ENCODE measurements around the gene NFIA.

The NFIA gene

GRCh38 chr1:61187352-61188086, 105.2 kb downstream of the NFIA start:
- no peak for DNase-seq

DNA sequence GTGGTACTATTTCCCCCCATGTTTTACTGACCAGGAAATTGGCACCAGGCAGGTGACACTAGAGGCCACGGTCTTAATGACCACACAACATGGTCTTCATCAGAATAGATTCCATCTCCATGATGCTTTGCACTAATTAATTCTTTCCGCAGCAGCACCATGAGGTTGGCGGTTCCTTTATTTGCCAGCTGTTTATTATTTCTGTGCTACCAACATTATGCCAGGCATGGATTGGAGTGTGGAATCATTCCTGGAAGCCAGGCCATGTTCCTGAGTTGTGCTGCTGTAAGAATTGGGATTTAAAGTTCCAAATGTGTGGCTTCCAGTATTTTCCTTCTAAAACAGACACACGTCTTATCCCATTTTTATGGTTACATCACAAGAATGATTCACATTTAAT, 107.8 kb downstream of the NFIA start:
- no peak for DNase-seq

GRCh38 chr1:61190618-61191432, 108.5 kb downstream of the NFIA start:
- no peak for DNase-seq

DNA sequence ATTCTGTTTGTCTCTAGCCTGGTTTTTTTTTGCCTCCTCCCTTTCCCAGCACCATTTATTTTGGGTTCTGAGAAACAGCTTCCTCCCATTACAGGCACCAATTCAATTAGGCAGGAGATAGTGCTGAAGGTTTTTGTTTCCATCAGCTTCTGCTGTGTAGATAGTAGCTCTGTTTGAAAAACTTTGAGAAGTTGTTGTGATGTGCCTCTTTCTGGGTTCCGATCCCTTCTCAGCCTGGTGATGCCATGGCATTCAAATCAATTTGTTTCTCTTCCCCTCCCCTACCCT, 109.0 kb downstream of the NFIA start:
- no peak for DNase-seq

- peak; percentile 84 for DNase-seq
Measured at GRCh38 chr1:61192663-61193330, 110.4 kb downstream of the NFIA start.

DNA sequence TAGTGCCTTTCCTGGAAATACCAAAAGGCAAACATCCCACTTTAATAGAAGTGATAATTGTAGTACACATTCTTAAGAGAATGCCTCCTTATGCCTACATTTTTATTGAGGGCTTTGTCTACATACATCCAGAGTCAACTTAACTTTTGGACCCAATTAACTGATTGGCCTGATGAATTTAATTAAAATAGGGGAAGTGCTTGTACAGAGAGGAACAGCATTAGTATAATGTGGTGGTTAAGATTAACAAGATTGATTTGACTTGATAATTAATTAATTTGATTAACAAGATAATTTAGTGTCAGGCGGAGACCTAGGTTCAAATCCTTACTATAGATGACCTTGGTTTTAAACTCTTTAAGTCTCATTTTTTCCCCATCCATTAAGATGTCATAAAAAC, 111.4 kb downstream of the NFIA start:
- DNase-seq: no peak

- no peak for DNase-seq
Measured at GRCh38 chr1:61198554-61198953, 116.2 kb downstream of the NFIA start.

DNA sequence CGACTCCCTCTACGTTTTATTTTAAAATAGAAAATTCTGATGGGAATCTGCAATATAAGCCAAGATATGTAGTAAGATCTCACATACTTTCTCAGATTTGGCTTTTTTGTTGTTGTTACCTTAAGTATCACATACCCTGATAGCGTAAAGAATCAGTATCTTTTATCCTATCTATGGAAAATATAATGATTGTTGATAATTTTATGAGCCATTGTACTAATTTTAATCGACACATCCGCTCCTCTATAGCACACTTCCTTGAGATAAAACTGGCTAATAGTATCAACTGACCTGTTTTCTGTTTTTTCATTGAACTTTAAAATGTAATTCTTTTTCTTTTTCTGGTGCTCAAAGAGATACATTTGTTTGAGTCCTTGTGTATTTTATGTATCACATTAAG, 118.7 kb downstream of the NFIA start:
- no peak for DNase-seq

- DNase-seq: no peak
Measured at GRCh38 chr1:61202854-61203598, 120.7 kb downstream of the NFIA start.

DNA sequence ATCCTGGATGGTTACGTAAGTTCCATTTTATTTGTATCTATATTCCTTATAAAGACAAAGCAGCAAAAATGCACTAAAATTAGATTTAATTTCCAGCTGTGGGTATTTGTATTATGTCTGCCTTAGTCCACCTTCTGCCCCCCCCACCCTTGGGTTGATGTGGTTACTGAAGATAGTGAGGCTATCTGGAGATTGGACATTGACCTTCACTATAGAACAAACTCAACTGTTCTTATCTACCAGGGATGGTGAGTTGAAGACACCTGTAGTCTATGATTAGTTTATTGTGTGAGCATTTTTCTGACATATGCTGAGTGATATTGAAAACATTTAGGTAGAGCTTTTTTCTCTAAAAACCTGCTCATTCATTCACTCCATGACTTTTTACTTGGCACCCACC, 122.2 kb downstream of the NFIA start:
- peak; percentile 60 for DNase-seq

- DNase-seq: no peak
Measured at GRCh38 chr1:61207416-61207815, 125.1 kb downstream of the NFIA start.

- DNase-seq: no peak
Measured at GRCh38 chr1:61208172-61208571, 125.8 kb downstream of the NFIA start.

DNA sequence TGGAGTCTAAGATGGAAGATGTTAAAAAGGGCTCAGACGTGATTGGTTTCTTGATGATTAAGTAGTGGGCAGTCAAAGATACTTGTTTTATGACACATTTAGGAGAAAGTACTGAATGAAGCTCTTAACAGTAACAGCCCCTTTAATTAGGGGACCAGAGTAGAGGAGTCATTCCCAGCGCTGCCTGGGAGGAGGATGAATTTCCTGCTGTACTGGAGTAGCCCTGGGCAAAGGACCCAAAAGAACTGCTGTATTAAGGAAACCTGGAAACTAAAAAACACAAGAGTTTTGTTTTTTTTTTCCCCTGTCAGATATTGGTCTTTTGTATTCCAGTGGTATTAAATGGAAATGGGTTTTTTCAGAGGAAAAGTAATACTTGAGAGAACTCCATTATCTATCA, 126.5 kb downstream of the NFIA start:
- no peak for DNase-seq

- no peak for DNase-seq
Measured at GRCh38 chr1:61210435-61211154, 128.2 kb downstream of the NFIA start.

GRCh38 chr1:61213245-61214011, 131.1 kb downstream of the NFIA start:
- peak; percentile 62 for DNase-seq

- no peak for DNase-seq
Measured at GRCh38 chr1:61215119-61215518, 132.8 kb downstream of the NFIA start.

- DNase-seq: no peak
Measured at GRCh38 chr1:61215676-61216289, 133.4 kb downstream of the NFIA start.

DNA sequence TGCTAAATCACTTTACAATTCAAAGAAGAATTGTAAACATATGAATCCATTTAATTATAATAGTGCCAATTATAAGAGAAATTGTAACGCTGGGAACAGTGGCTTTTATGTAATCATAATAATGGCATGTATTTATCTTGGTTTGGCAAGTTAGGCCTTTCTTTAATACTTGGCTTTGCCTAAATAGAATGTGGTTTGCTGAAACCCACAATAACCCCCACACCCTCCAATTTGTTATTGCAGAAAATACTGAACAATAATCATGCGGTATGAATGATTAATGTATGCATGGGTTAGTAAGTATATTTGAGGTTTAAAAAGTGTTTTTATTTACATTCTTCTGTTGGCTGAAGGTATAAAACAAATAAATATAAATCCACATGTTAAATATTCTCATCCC, 138.2 kb downstream of the NFIA start:
- peak; percentile 61 for DNase-seq

GRCh38 chr1:61221642-61222041, 139.3 kb downstream of the NFIA start:
- no peak for DNase-seq

DNA sequence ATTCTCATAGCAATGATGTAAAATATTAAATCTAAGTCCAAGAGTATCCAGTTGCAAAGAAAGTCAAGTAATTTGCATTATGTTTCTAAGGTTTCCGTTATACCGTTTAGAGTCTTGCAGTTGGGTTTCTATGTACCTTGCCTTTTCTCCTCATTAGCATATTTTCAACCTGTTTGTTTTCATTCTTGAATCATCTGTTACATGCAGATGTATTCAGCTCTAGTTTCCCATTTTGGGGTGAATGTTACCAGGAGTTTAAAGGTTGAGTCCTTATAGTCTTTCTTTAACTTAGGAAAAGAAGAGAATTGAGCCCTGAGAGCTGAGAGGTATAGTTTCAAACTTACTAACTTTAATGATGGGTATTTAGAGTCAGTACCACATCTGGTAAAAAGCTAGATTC, 139.9 kb downstream of the NFIA start:
- DNase-seq: no peak

GRCh38 chr1:61223140-61223539, 140.8 kb downstream of the NFIA start:
- no peak for DNase-seq

Data from hematopoietic multipotent progenitor cell treated with erythropoietin and hydrocortisone succinate and interleukin-3 and kit ligand, for 4 days (in vitro differentiated cells).